GM10248 (cell line): ENCODE data around the gene TMEM89.

Experiments
- CTCF ChIA-PET: fragments of 300-600 bp; sonication (Branson Sonifier 250); formaldehyde crosslinking; extraction: SDS; loops from one replicate; lab custom pipeline; 2021; ENCODE audit warnings: antibody characterized with exemption; lab: Yijun Ruan, JAX
- POLR2A ChIA-PET: fragments of 350-650 bp; sonication (Branson Sonifier 250); formaldehyde crosslinking; extraction: SDS; loops from one replicate; lab custom pipeline; 2020; ENCODE audit warnings: antibody characterized with exemption; lab: Yijun Ruan, JAX
- DNase-seq: peaks from one replicate; pipeline ENCODE4 v3.0.0; 2012; ENCODE audit errors: extremely low spot score
- TF ChIP-seq, protein P1 (sequence below): IDR thresholded peaks from 2 replicates; pipeline ENCODE4 v1.5.1; 2012; ENCODE audit warnings: mild to moderate bottlenecking, low read depth; ENCODE audit errors: extremely low read depth, missing control alignments, control extremely low read depth

The TMEM89 gene

DNA sequence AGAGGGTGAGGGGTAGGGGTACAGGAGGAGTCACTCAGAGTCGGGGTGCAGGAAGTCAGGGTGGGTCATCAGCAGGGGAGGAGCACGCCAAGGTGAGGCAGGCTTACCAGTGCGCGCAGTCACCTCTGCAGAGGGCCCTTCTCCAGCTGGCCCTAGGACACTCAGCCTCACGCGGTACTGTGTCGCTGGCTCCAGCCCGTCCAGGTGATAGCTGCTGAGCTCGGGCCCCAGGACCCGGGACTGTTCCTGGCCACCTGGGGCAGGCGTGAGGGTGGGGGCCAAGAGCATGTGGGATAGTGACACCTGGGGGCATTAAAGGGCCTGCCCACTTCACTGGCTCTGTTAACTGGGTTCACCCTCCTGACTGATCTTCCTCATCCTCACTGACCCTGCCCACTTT, 33.9 kb downstream of the TMEM89 start:
- ChIA-PET CTCF (no interaction called here), POLR2A (no interaction called here)
- DNase-seq: no peak
- TF ChIP-seq, protein P1, sequence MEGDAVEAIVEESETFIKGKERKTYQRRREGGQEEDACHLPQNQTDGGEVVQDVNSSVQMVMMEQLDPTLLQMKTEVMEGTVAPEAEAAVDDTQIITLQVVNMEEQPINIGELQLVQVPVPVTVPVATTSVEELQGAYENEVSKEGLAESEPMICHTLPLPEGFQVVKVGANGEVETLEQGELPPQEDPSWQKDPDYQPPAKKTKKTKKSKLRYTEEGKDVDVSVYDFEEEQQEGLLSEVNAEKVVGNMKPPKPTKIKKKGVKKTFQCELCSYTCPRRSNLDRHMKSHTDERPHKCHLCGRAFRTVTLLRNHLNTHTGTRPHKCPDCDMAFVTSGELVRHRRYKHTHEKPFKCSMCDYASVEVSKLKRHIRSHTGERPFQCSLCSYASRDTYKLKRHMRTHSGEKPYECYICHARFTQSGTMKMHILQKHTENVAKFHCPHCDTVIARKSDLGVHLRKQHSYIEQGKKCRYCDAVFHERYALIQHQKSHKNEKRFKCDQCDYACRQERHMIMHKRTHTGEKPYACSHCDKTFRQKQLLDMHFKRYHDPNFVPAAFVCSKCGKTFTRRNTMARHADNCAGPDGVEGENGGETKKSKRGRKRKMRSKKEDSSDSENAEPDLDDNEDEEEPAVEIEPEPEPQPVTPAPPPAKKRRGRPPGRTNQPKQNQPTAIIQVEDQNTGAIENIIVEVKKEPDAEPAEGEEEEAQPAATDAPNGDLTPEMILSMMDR: no peak

DNA sequence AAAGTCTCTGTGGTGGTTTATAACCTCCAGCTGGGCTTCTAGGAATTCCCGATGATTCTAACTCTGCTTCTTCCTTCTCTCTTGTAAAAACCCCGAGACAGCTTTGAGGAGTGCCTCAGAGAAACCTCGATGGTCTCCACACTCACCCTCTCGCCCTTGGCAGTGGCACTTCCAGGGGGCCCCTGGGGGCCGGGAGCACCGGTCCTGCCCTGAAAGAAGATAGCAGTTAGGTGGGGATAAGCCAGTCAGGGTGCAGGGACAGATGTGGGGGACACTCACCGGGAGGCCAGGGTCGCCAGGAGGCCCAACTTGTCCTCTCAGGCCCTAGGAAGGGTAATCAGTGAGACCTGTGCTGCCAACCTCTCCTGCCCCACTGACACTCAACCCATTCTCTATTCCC, 36.2 kb downstream of the TMEM89 start:
- ChIA-PET POLR2A (no interaction called here), CTCF (no interaction called here)
- TF ChIP-seq, protein P1: no peak
- no peak for DNase-seq

DNA sequence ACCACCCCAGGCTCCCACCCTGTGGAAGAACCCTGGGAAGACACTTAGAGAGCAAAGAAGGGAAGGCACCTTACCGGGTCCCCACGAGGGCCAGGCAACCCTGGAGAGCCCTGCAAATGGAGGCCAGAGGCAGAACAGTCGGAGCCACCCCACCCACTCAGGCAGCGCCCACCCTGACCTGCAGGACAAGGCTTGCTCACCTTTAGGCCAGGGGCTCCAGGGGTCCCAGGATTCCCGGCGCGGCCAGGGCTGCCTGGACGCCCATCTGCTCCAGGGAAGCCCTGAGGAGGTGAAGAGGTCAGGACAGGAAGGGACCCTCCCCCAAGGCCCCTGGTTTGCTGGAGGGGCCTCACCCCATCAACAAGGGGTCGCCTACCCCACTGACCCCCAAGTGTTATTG, 36.7 kb downstream of the TMEM89 start:
- ChIA-PET POLR2A (no interaction called here), CTCF (no interaction called here)
- TF ChIP-seq, protein P1: no peak
- DNase-seq: no peak

DNA sequence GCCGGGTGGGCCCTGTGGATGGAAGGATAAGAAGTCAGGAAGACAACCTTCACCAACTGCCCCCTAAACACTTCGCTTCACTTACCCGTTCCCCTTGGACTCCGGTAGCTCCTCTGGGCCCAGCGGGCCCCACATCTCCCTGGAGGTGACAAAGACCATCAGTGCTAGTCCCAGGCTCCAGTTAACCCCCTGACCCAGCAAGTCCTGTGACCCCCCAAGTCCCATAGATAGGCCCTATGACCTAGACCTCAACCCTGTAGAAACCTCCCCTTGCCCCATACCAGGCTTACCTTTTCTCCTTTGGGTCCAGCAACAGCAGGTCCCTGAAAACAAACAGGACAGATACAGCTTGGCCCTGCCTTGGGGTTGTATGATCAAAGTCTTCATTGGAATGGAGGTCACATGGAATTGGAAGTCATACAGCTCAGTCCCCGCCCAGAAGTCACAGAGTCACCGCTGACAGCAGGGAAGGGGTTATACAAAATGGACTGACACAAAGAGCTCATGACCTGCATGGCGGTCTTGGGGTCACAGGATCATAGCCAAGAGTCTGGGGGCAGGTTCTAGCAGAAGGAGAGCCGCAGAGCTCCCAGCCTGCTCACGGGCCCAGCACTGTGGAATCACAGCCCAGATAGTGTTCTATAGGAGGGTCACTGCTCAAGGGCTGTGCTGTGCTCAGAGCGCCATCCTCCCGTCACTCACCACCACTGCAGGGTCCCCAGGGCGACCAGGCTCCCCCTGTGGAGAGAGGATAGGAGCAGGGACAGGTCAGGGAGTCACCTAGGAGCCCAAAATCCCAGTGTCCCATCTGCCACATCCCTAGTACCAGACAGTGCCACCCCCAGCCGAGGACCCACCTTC, 39.7 kb downstream of the TMEM89 start:
- POLR2A ChIA-PET: interaction anchor here (0.6 kb wide), 1 partner anchor 23 kb away, joined by 7 read pairs; no protein-coding TSS in a partner anchor
- CTCF ChIA-PET: no interaction called here

DNA sequence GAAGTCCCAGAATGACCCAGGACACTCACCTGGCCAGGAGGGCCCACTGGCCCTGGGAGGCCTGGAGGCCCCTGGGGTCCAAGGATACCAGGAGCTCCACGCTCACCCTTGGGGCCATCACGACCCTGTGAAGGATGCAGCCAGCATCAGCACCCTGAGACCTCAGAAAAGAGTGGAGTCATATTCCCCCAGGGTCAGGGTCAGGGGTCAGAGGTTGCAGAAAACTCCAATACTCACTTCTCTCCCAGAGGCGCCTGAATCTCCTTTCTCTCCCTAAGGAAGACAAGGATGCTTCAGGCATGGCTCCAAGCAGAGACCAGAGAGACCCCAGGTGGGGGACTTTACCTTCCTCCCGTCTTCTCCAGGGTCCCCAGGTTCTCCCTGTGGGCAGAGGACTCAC, 44.9 kb downstream of the TMEM89 start:
- POLR2A ChIA-PET: no interaction called here
- CTCF ChIA-PET: interaction anchor here (1.4 kb wide), 1 partner anchor 18 kb away, joined by 6 read pairs; no protein-coding TSS in a partner anchor
- TF ChIP-seq, protein P1: no peak
- DNase-seq: no peak

More for the DNA sequence above, 39.7 kb downstream of the TMEM89 start:
- no peak for DNase-seq
- TF ChIP-seq, protein P1: no peak

DNA sequence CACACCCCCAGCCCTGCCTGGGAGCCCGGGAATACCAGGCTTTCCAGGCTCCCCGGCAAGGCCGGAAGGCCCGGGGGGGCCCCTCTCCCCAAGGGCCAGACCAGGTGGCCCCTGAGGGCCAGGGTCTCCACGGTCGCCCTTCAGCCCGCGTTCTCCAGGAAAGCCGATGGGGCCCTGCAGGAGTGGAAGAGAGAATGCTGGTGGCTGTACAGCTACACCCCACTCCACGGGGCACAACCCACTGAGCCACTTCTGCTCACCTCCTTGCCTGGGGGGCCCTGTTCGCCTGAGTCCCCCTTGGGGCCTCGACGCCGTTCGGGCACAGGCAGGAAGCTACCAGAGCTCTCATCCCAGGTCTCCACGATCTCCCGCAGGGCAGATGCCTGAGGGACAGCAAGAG, 46.2 kb downstream of the TMEM89 start:
- CTCF ChIA-PET: no interaction called here
- POLR2A ChIA-PET: no interaction called here
- no peak for DNase-seq
- TF ChIP-seq, protein P1: no peak
